Astrocyte (in vitro differentiated cells and primary cell): ENCODE results near the gene CD244. TPM values are rescaled to one million over a fixed set of nuclear protein-coding genes. Genes with fewer than 3 reads are reported as not detected.
"Not testable (repeated sequence)": the region's sequence is repeated elsewhere in the genome, so short reads cannot be mapped to it uniquely, and the experiment has no call there.

Experiments
- DNase-seq: peaks from one replicate; pipeline ENCODE4 v3.0.0-alpha.2; 2010; ENCODE audit warnings: low read depth
- FAIRE-seq: peaks from 2 replicates; lab custom pipeline; 2011; peaks lifted over from hg19 to GRCh38; lab: Jason Lieb, UNC
- H2AFZ ChIP-seq: 2 replicates; pipeline ENCODE4 v1.6.0; 2012; ENCODE audit warnings: low read depth, low read length, inconsistent platforms
- H3K27ac ChIP-seq: 2 replicates; pipeline ENCODE4 v1.5.1; 2011; ENCODE audit warnings: low read depth, low read length, inconsistent platforms
- H3K27me3 ChIP-seq: 2 replicates; pipeline ENCODE4 v1.6.0; 2011; ENCODE audit warnings: low read length, inconsistent platforms; ENCODE audit not compliant: insufficient read depth
- H3K36me3 ChIP-seq: 2 replicates; pipeline ENCODE4 v1.5.1; 2011; ENCODE audit warnings: low read length, inconsistent platforms; ENCODE audit not compliant: insufficient read depth
- H3K4me1 ChIP-seq: 2 replicates; pipeline ENCODE4 v1.5.1; 2011; ENCODE audit warnings: low read length, inconsistent platforms; ENCODE audit not compliant: insufficient read depth
- H3K4me2 ChIP-seq: 2 replicates; pipeline ENCODE4 v1.6.0; 2012; ENCODE audit warnings: low read length, inconsistent platforms
- H3K4me3 ChIP-seq: 2 replicates; pipeline ENCODE4 v1.5.1; 2011; ENCODE audit warnings: low read depth, mild to moderate bottlenecking, low read length, inconsistent platforms; ENCODE audit not compliant: insufficient read depth
- H3K79me2 ChIP-seq: 2 replicates; pipeline ENCODE4 v1.6.0; 2012; ENCODE audit warnings: mild to moderate bottlenecking, low read length, inconsistent platforms; ENCODE audit not compliant: insufficient read depth
- H3K9ac ChIP-seq: 2 replicates; pipeline ENCODE4 v1.6.0; 2012; ENCODE audit warnings: mild to moderate bottlenecking, low read length, inconsistent platforms
- H3K9me3 ChIP-seq: 2 replicates; pipeline ENCODE4 v1.5.1; 2012; ENCODE audit warnings: low read depth, mild to moderate bottlenecking, low read length, inconsistent platforms; ENCODE audit not compliant: insufficient read depth
- H4K20me1 ChIP-seq: 2 replicates; pipeline ENCODE4 v1.6.0; 2012; ENCODE audit warnings: low read length, inconsistent platforms; ENCODE audit not compliant: insufficient read depth
- H3K27ac Mint-ChIP-seq: one replicate; pipeline ENCODE4 v1.8.0; 2021; ENCODE audit warnings: mild to moderate bottlenecking, mixed read lengths; ENCODE audit not compliant: unreplicated experiment
- H3K27me3 Mint-ChIP-seq: one replicate; pipeline ENCODE4 v1.8.0; 2021; ENCODE audit warnings: low read depth, mixed read lengths; ENCODE audit not compliant: unreplicated experiment
- H3K36me3 Mint-ChIP-seq: one replicate; pipeline ENCODE4 v1.8.0; 2021; ENCODE audit warnings: low read depth, mixed read lengths; ENCODE audit not compliant: unreplicated experiment
- H3K4me1 Mint-ChIP-seq: one replicate; pipeline ENCODE4 v1.8.0; 2021; ENCODE audit warnings: low read depth, mixed read lengths; ENCODE audit not compliant: unreplicated experiment
- H3K4me3 Mint-ChIP-seq: one replicate; pipeline ENCODE4 v1.8.0; 2021; ENCODE audit warnings: mild to moderate bottlenecking, moderate library complexity, mixed read lengths; ENCODE audit not compliant: unreplicated experiment
- H3K9me3 Mint-ChIP-seq: one replicate; pipeline ENCODE4 v1.8.0; 2021; ENCODE audit warnings: mild to moderate bottlenecking, mixed read lengths; ENCODE audit not compliant: unreplicated experiment
- CTCF ChIP-seq: IDR thresholded peaks from 2 replicates; pipeline ENCODE4 v1.5.1; 2011; ENCODE audit warnings: low read depth, mild to moderate bottlenecking, inconsistent platforms, low read length, moderate library complexity; ENCODE audit not compliant: insufficient read depth
- EZH2 ChIP-seq: IDR thresholded peaks from 2 replicates; pipeline ENCODE4 v1.6.1; 2012; ENCODE audit warnings: mild to moderate bottlenecking, low read length, inconsistent platforms; ENCODE audit not compliant: insufficient read depth
- total RNA-seq: library from RNA; stranded (reverse); gene quantifications from 2 replicates; pipeline ENCODE4 v1.2.1, GENCODE V29; 2021

The CD244 gene
- total RNA-seq, 1 donor from 2014 or later: not detected

DNA sequence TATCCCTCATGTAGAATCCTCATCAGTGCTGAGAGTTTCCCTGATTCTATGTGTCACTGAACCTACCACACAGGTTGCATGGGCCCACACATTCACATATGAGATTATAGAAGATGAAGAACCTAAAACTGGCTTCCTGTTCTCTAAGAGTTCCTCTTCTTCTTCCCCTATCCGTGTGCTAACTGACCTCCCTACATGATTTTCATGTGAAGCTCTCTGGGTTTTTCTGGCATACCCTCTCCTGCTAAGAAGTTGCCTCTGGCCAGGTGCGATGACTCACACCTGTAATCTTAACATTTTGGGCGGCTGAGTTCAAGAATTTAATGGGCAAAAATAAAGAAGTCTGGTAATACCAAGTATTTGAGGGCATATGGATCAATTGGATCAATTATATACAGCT, 5.5 kb upstream of the CD244 start:
- Mint-ChIP-seq H3K4me3 (no peak overlapping the region), H3K4me1 (no peaks in the 10 kb centered on the region), H3K36me3 (no peaks in the 10 kb centered on the region), H3K9me3 (no peaks in the 10 kb centered on the region), H3K27ac (peak overlapping the region; percentile 50), H3K27me3 (peaks cover 3% of the 10 kb centered on the region)
- H4K20me1 ChIP-seq: no peaks in the 10 kb centered on the region
- H3K36me3 ChIP-seq: no peaks in the 10 kb centered on the region
- no peaks in the 10 kb centered on the region for H3K79me2 ChIP-seq
- H3K9ac ChIP-seq: no peak overlapping the region
- no peak overlapping the region for H3K4me3 ChIP-seq
- FAIRE-seq: no peak
- H3K9me3 ChIP-seq: no peaks in the 10 kb centered on the region
- H3K27ac ChIP-seq: no peak overlapping the region
- no peaks in the 10 kb centered on the region for H3K4me1 ChIP-seq
- TF ChIP-seq CTCF: no peak
- no peak for TF ChIP-seq EZH2
- no peaks in the 10 kb centered on the region for H3K27me3 ChIP-seq
- no peak for DNase-seq
- no peak overlapping the region for H3K4me2 ChIP-seq
- H2AFZ ChIP-seq: no peak overlapping the region

GRCh38 chr1:160867651-160868050, 5.0 kb upstream of the CD244 start:
- H3K36me3 ChIP-seq, H3K36me3 Mint-ChIP-seq, H3K79me2 ChIP-seq, H3K9me3 Mint-ChIP-seq, DNase-seq, H3K4me3 ChIP-seq, H3K4me1 Mint-ChIP-seq, H3K27ac ChIP-seq, H3K27me3 ChIP-seq, H3K27me3 Mint-ChIP-seq, H2AFZ ChIP-seq, H3K9me3 ChIP-seq, H3K4me3 Mint-ChIP-seq, H3K27ac Mint-ChIP-seq, H3K4me1 ChIP-seq, FAIRE-seq, H3K9ac ChIP-seq, H4K20me1 ChIP-seq, H3K4me2 ChIP-seq: not testable (repeated sequence)

DNA sequence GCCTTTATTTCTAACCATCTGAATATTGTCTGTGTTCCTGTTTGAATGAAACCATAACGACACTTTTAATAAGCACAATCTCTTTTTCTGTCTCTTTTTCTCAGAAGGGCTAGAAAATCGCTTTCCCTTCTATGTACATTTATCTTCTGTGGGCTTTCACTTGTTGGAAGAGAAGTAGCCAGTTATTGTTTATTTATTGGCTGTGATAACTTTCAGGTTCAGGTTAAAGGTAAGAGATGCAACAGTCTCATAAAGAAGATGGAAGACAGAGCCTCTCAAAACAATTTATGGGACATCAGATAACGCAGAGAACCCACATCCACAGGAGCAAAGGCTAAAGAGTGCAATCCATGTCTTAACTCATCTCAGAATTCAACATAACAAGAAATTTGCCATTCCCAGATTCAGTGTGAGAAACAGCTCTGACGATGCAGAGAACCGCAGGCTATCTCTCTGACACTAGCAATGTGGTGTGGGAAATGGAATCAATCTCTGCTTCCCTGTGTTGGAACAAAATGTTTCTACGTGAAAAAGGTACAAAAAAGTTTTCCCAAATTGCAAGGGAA, 4.1 kb upstream of the CD244 start:
- no peaks in the 10 kb centered on the region for H3K9me3 ChIP-seq
- H3K4me1 ChIP-seq: no peaks in the 10 kb centered on the region
- H2AFZ ChIP-seq: no peak overlapping the region
- TF ChIP-seq EZH2 (no peak), CTCF (no peak)
- Mint-ChIP-seq H3K27me3 (peaks cover 11% of the 10 kb centered on the region), H3K4me3 (no peak overlapping the region), H3K4me1 (no peaks in the 10 kb centered on the region), H3K27ac (no peak overlapping the region), H3K36me3 (no peaks in the 10 kb centered on the region), H3K9me3 (no peaks in the 10 kb centered on the region)
- H3K27me3 ChIP-seq: no peaks in the 10 kb centered on the region
- H3K79me2 ChIP-seq: no peaks in the 10 kb centered on the region
- H3K9ac ChIP-seq: no peak overlapping the region
- no peaks in the 10 kb centered on the region for H3K36me3 ChIP-seq
- FAIRE-seq (no peak), DNase-seq (no peak)
- no peak overlapping the region for H3K4me3 ChIP-seq
- H3K4me2 ChIP-seq: no peak overlapping the region
- no peak overlapping the region for H3K27ac ChIP-seq
- no peaks in the 10 kb centered on the region for H4K20me1 ChIP-seq
